Epithelial cell of prostate (primary cell): ENCODE results near the gene ZSWIM3.

ENCODE experiments used
- DNase-seq: peaks from one replicate; pipeline ENCODE4 v3.0.0-alpha.2; 2011; ENCODE audit warnings: low read depth, low spot score
- H3K27ac ChIP-seq: fragments of 450-650 bp; 2 replicates; pipeline ENCODE4 v1.5.1; 2017; ENCODE audit warnings: mild to moderate bottlenecking

Gene ZSWIM3

GRCh38 chr20:45857114-45857881 lies at the start of gene ZSWIM3, which contains the start of gene ACOT8:
ZSWIM3 (plus strand) TSS chr20:45857614; CDS start chr20:45857826, 212 bp downstream.
ACOT8 (minus strand) TSS chr20:45857392; CDS start chr20:45857315, 77 bp downstream.
- DNase-seq: peak; percentile 100
- peak within 1 kb of the TSS; percentile 44 for H3K27ac ChIP-seq

GRCh38 chr20:45810191-45810970 lies 47.0 kb upstream of the ZSWIM3 start:
- H3K27ac ChIP-seq: no peak overlapping the region
- no peak for DNase-seq

- peak within 1 kb of the TSS; percentile 26 for H3K27ac ChIP-seq
- peak; percentile 98 for DNase-seq
These were observed 45.0 kb upstream of the ZSWIM3 start, which contains the start of gene UBE2C for GRCh38 chr20:45812157-45813005. UBE2C (plus strand) TSS chr20:45812644; CDS start chr20:45812696, 52 bp downstream.

- no peak overlapping the region for H3K27ac ChIP-seq
- DNase-seq: no peak
These were observed 44.4 kb upstream of the ZSWIM3 start for GRCh38 chr20:45813006-45813340.

GRCh38 chr20:45813489-45813888 lies 43.9 kb upstream of the ZSWIM3 start:
- no peak overlapping the region for H3K27ac ChIP-seq

GRCh38 chr20:45814314-45814713 lies 43.1 kb upstream of the ZSWIM3 start:
- no peak overlapping the region for H3K27ac ChIP-seq
- no peak for DNase-seq

More at GRCh38 chr20:45813489-45813888, 43.9 kb upstream of the ZSWIM3 start:
- no peak for DNase-seq

GRCh38 chr20:45816951-45817350 lies 40.5 kb upstream of the ZSWIM3 start:
- no peak for DNase-seq
- H3K27ac ChIP-seq: no peak overlapping the region

GRCh38 chr20:45817376-45818194 lies 39.8 kb upstream of the ZSWIM3 start:
- H3K27ac ChIP-seq: no peak overlapping the region
- DNase-seq: no peak

- H3K27ac ChIP-seq: no peak overlapping the region
- no peak for DNase-seq
These were observed 39.2 kb upstream of the ZSWIM3 start for GRCh38 chr20:45818239-45818638.

- no peak for DNase-seq
- no peak overlapping the region for H3K27ac ChIP-seq
These were observed 37.9 kb upstream of the ZSWIM3 start for GRCh38 chr20:45819466-45819865.

GRCh38 chr20:45821947-45822346 lies 35.5 kb upstream of the ZSWIM3 start:
- no peak for DNase-seq
- no peak overlapping the region for H3K27ac ChIP-seq

GRCh38 chr20:45822857-45823256 lies 34.6 kb upstream of the ZSWIM3 start:
- no peak overlapping the region for H3K27ac ChIP-seq
- no peak for DNase-seq

GRCh38 chr20:45823949-45824835 lies 33.2 kb upstream of the ZSWIM3 start:
- no peak for DNase-seq

GRCh38 chr20:45826381-45827019 lies 30.9 kb upstream of the ZSWIM3 start:
- no peak for DNase-seq
- H3K27ac ChIP-seq: no peak overlapping the region

More at GRCh38 chr20:45823949-45824835, 33.2 kb upstream of the ZSWIM3 start:
- H3K27ac ChIP-seq: no peak overlapping the region

GRCh38 chr20:45827030-45827652 lies 30.3 kb upstream of the ZSWIM3 start, which contains the start of gene TNNC2:
TNNC2 (minus strand) TSS chr20:45827312; CDS start chr20:45827248, 64 bp downstream.
- no peak for DNase-seq
- no peak within 1 kb of the TSS for H3K27ac ChIP-seq

GRCh38 chr20:45827712-45828111 lies 29.7 kb upstream of the ZSWIM3 start:
- no peak overlapping the region for H3K27ac ChIP-seq
- DNase-seq: no peak

- DNase-seq: no peak
- H3K27ac ChIP-seq: no peak overlapping the region
These were observed 28.8 kb upstream of the ZSWIM3 start for GRCh38 chr20:45828589-45828988.
